HG03103 (cell line): ENCODE data around the gene RPL14.
"Not testable (repeated sequence)": the region's sequence is repeated elsewhere in the genome, so short reads cannot be mapped to it uniquely, and the experiment has no call there.

Source experiments
- ATAC-seq: cut with Tn5 transposase; IDR thresholded peaks from one replicate; pipeline ENCODE4 v1.9.1; 2021; ENCODE audit warnings: low read depth; ENCODE audit not compliant: unreplicated experiment

The RPL14 gene

GRCh38 chr3:40456940-40457823 is at the start of gene RPL14:
TSS of gene RPL14 (plus strand) at chr3:40457339. CDS start at chr3:40457472, 133 bp downstream.
- ATAC-seq, result peak; percentile 58

- no peak for ATAC-seq
Observed at GRCh38 chr3:40407611-40408010, 49.5 kb upstream of the RPL14 start.

GRCh38 chr3:40414270-40414669 is 42.9 kb upstream of the RPL14 start:
- no peak for ATAC-seq

GRCh38 chr3:40417845-40418543 is 39.1 kb upstream of the RPL14 start:
- no peak for ATAC-seq

- no peak for ATAC-seq
Observed at GRCh38 chr3:40422861-40423260, 34.3 kb upstream of the RPL14 start.

- ATAC-seq, result no peak
Observed at GRCh38 chr3:40427045-40427669, 30.0 kb upstream of the RPL14 start.

GRCh38 chr3:40432793-40433192 is 24.3 kb upstream of the RPL14 start:
- no peak for ATAC-seq

GRCh38 chr3:40437889-40438288 is 19.2 kb upstream of the RPL14 start:
- ATAC-seq, result no peak

- no peak for ATAC-seq
Observed at GRCh38 chr3:40445062-40445461, 12.1 kb upstream of the RPL14 start.

- no peak for ATAC-seq
Observed at GRCh38 chr3:40445880-40446279, 11.3 kb upstream of the RPL14 start.

GRCh38 chr3:40450438-40450837 is 6.7 kb upstream of the RPL14 start:
- ATAC-seq, result no peak

GRCh38 chr3:40451551-40451950 is 5.6 kb upstream of the RPL14 start:
- no peak for ATAC-seq

GRCh38 chr3:40452057-40452456 is 5.1 kb upstream of the RPL14 start:
- no peak for ATAC-seq

- no peak for ATAC-seq
Observed at GRCh38 chr3:40452562-40452875, 4.6 kb upstream of the RPL14 start.

- ATAC-seq, result peak; percentile 89
Observed at GRCh38 chr3:40452876-40453730, 4.0 kb upstream of the RPL14 start.

GRCh38 chr3:40453933-40454332 is 3.2 kb upstream of the RPL14 start:
- no peak for ATAC-seq

- ATAC-seq, result no peak
Observed at GRCh38 chr3:40455328-40455727, 1.8 kb upstream of the RPL14 start.

- ATAC-seq, result no peak
Observed at GRCh38 chr3:40456279-40456939, 730 bp upstream of the RPL14 start.

GRCh38 chr3:40458473-40458872 is 1.3 kb downstream of the RPL14 start:
- no peak for ATAC-seq

- not testable (repeated sequence) for ATAC-seq
Observed at GRCh38 chr3:40460481-40460880, 3.3 kb downstream of the RPL14 start.
